ENCODE results near the gene ASTN2.

GRCh38 chr9:116987721-116988485 is 427.0 kb downstream of the ASTN2 start:
- no peak for TF ChIP-seq CTCF (conservative IDR thresholded peaks at IDR 0.05; ENCODE audit: low read depth in 2 of 2)
- TF ChIP-seq POLR2AphosphoS5 (IDR thresholded peaks at IDR 0.05; ENCODE audit: low read depth), result no peak
- TF ChIP-seq REST (IDR thresholded peaks at IDR 0.05; ENCODE audit: unreplicated experiment), result no peak

Measured in GM23338 (cell line).